NCI-H510A (cell line): Measurements from ENCODE around the gene MED16.
"Not testable (repeated sequence)": the region's sequence is repeated elsewhere in the genome, so short reads cannot be mapped to it uniquely, and the experiment has no call there.

Experiments used
- DNase-seq: peaks from one replicate; lab custom pipeline; 2025; lab: John Stamatoyannopoulos, UW

Gene MED16

GRCh38 chr19:854549-854948 lies 38.4 kb downstream of the MED16 start:
- no peak for DNase-seq

- DNase-seq, result not testable (repeated sequence)
These were observed 39.3 kb downstream of the MED16 start for GRCh38 chr19:853614-854220.

GRCh38 chr19:853014-853585 lies 39.9 kb downstream of the MED16 start:
- no peak for DNase-seq

- DNase-seq, result no peak
These were observed 40.6 kb downstream of the MED16 start, which contains the start of gene ELANE for GRCh38 chr19:852136-853013. Gene ELANE, plus strand, starts transcription at chr19:852303. Its CDS starts 26 bp downstream, at chr19:852329.

GRCh38 chr19:850979-851335 lies 42.0 kb downstream of the MED16 start:
- no peak for DNase-seq

GRCh38 chr19:850221-850978 lies 42.6 kb downstream of the MED16 start:
- DNase-seq, result no peak

GRCh38 chr19:849195-849594 lies 43.8 kb downstream of the MED16 start:
- not testable (repeated sequence) for DNase-seq

- DNase-seq, result no peak
These were observed 44.5 kb downstream of the MED16 start for GRCh38 chr19:848386-848921.

GRCh38 chr19:845707-846521 lies 47.1 kb downstream of the MED16 start:
- DNase-seq, result no peak

GRCh38 chr19:844546-844971 lies 48.4 kb downstream of the MED16 start:
- no peak for DNase-seq

GRCh38 chr19:843836-844545 lies 49.0 kb downstream of the MED16 start:
- DNase-seq, result no peak

- no peak for DNase-seq
These were observed 49.7 kb downstream of the MED16 start for GRCh38 chr19:843180-843835.

GRCh38 chr19:842802-843179 lies 50.2 kb downstream of the MED16 start:
- not testable (repeated sequence) for DNase-seq

GRCh38 chr19:840519-841206 lies 52.3 kb downstream of the MED16 start, which contains the start of gene PRTN3:
Gene PRTN3, plus strand, starts transcription at chr19:840999. Its CDS starts 10 bp downstream, at chr19:841009.
- no peak for DNase-seq

- no peak for DNase-seq
These were observed 57.7 kb downstream of the MED16 start for GRCh38 chr19:835210-835810.

- DNase-seq, result no peak
These were observed 58.8 kb downstream of the MED16 start for GRCh38 chr19:834216-834615.

GRCh38 chr19:831407-832369 lies 61.3 kb downstream of the MED16 start:
- DNase-seq, result no peak
